Vagina (tissue), 2 donors: ENCODE measurements around the gene MUC4.

Source experiments
- POLR2AphosphoS5 ChIP-seq, 2 donors: sonication (generic); formaldehyde crosslinking; IDR thresholded peaks; one replicate each; pipeline ENCODE4 v1.9.0; 2017; ENCODE audit warnings: antibody characterized with exemption in 2 of 2, mild to moderate bottlenecking in 2 of 2, low read depth in 1 of 2; ENCODE audit not compliant: insufficient read depth in 1 of 2
- TF ChIP-seq, protein P1 (sequence below), 3 experiments: fragments of 450-650 bp in 2 of 3; fragments of 200-600 bp in 1 of 3; sonication (generic) in 1 of 3; IDR thresholded peaks; one replicate each; pipeline ENCODE4 v1.5.1; 2017 to 2019; ENCODE audit warnings: antibody characterized with exemption in 3 of 3, mild to moderate bottlenecking in 2 of 3, moderate library complexity in 2 of 3

DNA sequence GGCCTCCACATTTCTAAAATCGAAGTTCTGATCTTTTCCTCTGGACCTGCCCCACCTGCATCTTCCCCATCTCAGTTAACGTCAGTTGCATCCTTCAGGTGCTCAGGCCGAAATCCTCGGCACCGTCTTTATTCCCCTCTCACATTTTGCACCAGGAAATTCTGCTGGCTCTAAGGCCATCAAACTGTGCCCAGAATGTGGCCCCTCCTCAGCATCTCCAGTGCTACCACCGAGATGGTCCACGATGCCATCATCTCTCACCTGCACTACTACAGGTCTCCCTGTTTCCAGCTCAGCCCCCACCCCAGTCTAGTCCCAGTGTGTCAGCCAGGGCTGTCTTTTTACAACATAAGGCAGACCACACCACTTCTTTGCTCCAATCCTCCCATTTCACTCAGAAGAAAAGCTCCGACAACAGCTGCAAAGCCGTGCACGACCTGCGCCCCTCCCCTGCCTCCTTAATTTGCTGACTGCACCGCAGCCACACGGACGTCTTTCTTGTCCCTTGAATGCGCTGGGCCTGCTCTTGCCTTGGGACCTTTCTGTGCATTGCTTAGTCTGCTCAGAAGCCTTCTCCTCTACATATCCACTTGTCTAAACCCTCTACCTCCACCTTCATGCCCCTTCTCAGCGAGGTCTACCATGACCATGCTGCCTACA, 76.6 kb downstream of the MUC4 start:
- TF ChIP-seq, protein P1, sequence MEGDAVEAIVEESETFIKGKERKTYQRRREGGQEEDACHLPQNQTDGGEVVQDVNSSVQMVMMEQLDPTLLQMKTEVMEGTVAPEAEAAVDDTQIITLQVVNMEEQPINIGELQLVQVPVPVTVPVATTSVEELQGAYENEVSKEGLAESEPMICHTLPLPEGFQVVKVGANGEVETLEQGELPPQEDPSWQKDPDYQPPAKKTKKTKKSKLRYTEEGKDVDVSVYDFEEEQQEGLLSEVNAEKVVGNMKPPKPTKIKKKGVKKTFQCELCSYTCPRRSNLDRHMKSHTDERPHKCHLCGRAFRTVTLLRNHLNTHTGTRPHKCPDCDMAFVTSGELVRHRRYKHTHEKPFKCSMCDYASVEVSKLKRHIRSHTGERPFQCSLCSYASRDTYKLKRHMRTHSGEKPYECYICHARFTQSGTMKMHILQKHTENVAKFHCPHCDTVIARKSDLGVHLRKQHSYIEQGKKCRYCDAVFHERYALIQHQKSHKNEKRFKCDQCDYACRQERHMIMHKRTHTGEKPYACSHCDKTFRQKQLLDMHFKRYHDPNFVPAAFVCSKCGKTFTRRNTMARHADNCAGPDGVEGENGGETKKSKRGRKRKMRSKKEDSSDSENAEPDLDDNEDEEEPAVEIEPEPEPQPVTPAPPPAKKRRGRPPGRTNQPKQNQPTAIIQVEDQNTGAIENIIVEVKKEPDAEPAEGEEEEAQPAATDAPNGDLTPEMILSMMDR (IDR thresholded peaks at IDR 0.05), result no peak
- TF ChIP-seq POLR2AphosphoS5 (IDR thresholded peaks at IDR 0.05; ENCODE audit: insufficient read depth in 1 of 2, low read depth in 1 of 2), result no peak
